Measurements from ENCODE around the gene SHISA5.

SHISA5 gene

GRCh38 chr3:48436855-48437254 is 67.1 kb downstream of the SHISA5 start:
- peaks cover 8% of the 10 kb centered on the region for H3K4me1 ChIP-seq (ENCODE audit: control insufficient read depth, insufficient read depth, low read length)
- no peak overlapping the region for H3K4me3 ChIP-seq (ENCODE audit: low read length)
- H3K27ac ChIP-seq (ENCODE audit: low read depth, low read length), result no peak overlapping the region
- peaks cover 5% of the 10 kb centered on the region for H3K36me3 ChIP-seq (ENCODE audit: control insufficient read depth, insufficient read depth, low read length)
- no peak overlapping the region for H3K9ac ChIP-seq (ENCODE audit: low read length)
- H3K27me3 ChIP-seq (ENCODE audit: control insufficient read depth, insufficient read depth, low read length), result no peaks in the 10 kb centered on the region

DNA sequence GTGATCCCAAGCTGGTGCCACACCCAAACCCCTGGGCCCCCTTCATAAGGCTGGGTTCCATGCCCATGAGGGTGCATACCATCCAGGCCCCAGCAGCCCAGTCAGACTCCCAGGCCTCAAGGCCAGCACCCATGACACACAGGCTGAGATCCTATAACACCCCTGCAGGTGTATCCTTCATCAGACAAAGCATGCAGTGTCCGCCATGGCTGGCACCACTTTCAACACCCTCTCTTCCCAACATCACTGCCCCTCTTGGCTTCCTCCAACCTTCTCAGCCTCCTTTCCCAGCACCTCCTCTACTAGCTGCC is 67.5 kb downstream of the SHISA5 start:
- no peak overlapping the region for H3K27ac ChIP-seq (ENCODE audit: low read depth, low read length)
- H3K4me3 ChIP-seq (ENCODE audit: low read length), result no peak overlapping the region
- peaks cover 5% of the 10 kb centered on the region for H3K36me3 ChIP-seq (ENCODE audit: control insufficient read depth, insufficient read depth, low read length)
- H3K9ac ChIP-seq (ENCODE audit: low read length), result no peak overlapping the region
- no peaks in the 10 kb centered on the region for H3K27me3 ChIP-seq (ENCODE audit: control insufficient read depth, insufficient read depth, low read length)
- peaks cover 8% of the 10 kb centered on the region for H3K4me1 ChIP-seq (ENCODE audit: control insufficient read depth, insufficient read depth, low read length)

DNA sequence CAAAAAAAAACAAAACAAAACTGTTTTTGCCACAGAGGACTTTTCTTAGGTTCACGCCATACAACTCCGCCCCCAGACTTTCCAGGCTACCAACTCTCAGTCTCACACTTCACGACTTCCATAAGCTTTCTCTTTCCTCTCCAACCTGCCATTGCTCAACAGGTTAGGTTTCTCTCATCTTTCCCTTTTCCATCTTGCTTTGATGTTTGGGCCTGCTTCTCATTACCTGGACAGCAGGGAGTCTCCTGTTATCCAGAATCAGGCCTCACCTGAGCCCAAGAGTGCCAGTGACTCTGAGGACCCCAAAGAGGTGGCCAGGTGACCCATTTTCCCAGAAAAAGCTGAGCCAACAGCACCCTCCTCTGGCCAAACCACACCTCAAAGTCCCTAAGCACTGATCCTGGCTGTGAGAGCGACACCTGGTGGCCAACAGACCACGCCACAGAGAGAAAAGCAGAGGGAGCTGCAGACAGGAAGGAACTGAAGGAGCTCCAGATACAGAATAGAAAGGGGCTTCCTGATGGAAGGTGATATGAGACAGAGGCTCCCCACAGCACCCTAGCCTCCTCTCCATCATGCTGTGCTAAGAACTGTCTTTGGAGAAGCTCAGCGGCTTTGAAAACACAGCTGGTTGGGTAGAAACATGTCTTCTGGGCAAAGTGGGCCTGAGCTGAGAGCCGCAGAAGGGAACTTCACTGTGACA is 68.0 kb downstream of the SHISA5 start:
- H3K36me3 ChIP-seq (ENCODE audit: control insufficient read depth, insufficient read depth, low read length), result peaks cover 5% of the 10 kb centered on the region
- no peak overlapping the region for H3K9ac ChIP-seq (ENCODE audit: low read length)
- H3K4me1 ChIP-seq (ENCODE audit: control insufficient read depth, insufficient read depth, low read length), result peaks cover 8% of the 10 kb centered on the region
- H3K4me3 ChIP-seq (ENCODE audit: low read length), result no peak overlapping the region
- H3K27ac ChIP-seq (ENCODE audit: low read depth, low read length), result peak overlapping the region; percentile 38
- H3K27me3 ChIP-seq (ENCODE audit: control insufficient read depth, insufficient read depth, low read length), result no peaks in the 10 kb centered on the region

GRCh38 chr3:48435223-48435595 is 68.8 kb downstream of the SHISA5 start:
- H3K27ac ChIP-seq (ENCODE audit: low read depth, low read length), result peak overlapping the region; percentile 38
- H3K4me3 ChIP-seq (ENCODE audit: low read length), result no peak overlapping the region
- H3K27me3 ChIP-seq (ENCODE audit: control insufficient read depth, insufficient read depth, low read length), result no peaks in the 10 kb centered on the region
- H3K36me3 ChIP-seq (ENCODE audit: control insufficient read depth, insufficient read depth, low read length), result peaks cover 5% of the 10 kb centered on the region
- H3K4me1 ChIP-seq (ENCODE audit: control insufficient read depth, insufficient read depth, low read length), result peaks cover 11% of the 10 kb centered on the region
- peak overlapping the region; percentile 14 for H3K9ac ChIP-seq (ENCODE audit: low read length)

GRCh38 chr3:48434591-48435222 is 69.3 kb downstream of the SHISA5 start:
- peaks cover 12% of the 10 kb centered on the region for H3K4me1 ChIP-seq (ENCODE audit: control insufficient read depth, insufficient read depth, low read length)
- no peaks in the 10 kb centered on the region for H3K27me3 ChIP-seq (ENCODE audit: control insufficient read depth, insufficient read depth, low read length)
- no peak overlapping the region for H3K4me3 ChIP-seq (ENCODE audit: low read length)
- H3K9ac ChIP-seq (ENCODE audit: low read length), result no peak overlapping the region
- peaks cover 5% of the 10 kb centered on the region for H3K36me3 ChIP-seq (ENCODE audit: control insufficient read depth, insufficient read depth, low read length)
- no peak overlapping the region for H3K27ac ChIP-seq (ENCODE audit: low read depth, low read length)

GRCh38 chr3:48433472-48434118 is 70.4 kb downstream of the SHISA5 start:
- peaks cover 5% of the 10 kb centered on the region for H3K36me3 ChIP-seq (ENCODE audit: control insufficient read depth, insufficient read depth, low read length)
- peaks cover 9% of the 10 kb centered on the region for H3K4me1 ChIP-seq (ENCODE audit: control insufficient read depth, insufficient read depth, low read length)
- H3K4me3 ChIP-seq (ENCODE audit: low read length), result no peak overlapping the region
- peak overlapping the region; percentile 18 for H3K27ac ChIP-seq (ENCODE audit: low read depth, low read length)
- H3K9ac ChIP-seq (ENCODE audit: low read length), result no peak overlapping the region
- no peaks in the 10 kb centered on the region for H3K27me3 ChIP-seq (ENCODE audit: control insufficient read depth, insufficient read depth, low read length)

DNA sequence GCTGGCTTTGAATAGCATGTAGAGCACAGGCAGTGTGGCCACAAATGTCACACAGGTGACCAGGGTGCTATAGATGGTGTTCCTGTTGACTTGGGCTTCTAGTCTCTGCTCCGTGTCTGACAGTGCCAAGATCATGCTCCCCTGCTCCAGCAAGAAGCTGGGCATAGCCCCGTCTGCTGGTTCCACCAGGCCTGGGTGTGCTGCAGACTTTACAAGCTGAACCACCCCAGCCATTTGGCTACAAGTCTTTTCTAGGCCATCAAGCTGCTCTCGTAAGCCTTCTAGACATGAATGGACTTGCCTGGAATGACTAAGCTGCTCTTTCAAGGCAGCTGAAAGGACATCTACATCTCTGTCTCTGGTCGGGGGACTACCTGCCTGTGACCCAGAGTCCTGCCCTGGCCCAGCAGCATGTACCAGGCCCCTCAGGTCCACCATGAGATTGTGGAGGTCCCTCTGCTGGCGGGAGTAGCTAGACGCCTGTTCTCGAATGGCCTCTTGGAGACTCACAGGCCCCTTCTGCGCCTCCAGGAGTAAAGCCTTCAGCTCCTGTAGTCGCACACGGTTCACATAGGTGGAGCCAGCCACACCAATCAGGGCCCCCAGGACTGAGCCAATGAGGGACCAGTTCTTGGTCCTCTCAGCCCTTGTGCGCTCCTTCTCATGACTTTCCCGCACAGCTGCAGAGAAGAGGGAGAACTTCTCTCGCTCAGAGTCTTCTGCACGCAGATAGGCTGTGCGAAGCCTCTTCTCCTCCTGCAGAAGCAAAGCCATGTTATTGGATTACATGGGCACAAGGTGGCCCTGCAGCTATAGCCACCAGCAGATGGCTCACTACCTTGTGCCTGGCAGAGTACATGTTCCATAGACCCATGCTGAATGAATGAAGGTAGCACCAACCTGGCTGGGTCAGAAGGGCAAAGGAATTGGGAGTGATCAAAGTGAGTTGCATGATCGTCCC is 71.3 kb downstream of the SHISA5 start:
- Histone ChIP-seq H3K4me1 (ENCODE audit: control insufficient read depth, insufficient read depth, low read length) (peaks cover 16% of the 10 kb centered on the region), H3K27ac (ENCODE audit: low read depth, low read length) (peak overlapping the region; percentile 18), H3K4me3 (ENCODE audit: low read length) (no peak overlapping the region), H3K27me3 (ENCODE audit: control insufficient read depth, insufficient read depth, low read length) (no peaks in the 10 kb centered on the region), H3K36me3 (ENCODE audit: control insufficient read depth, insufficient read depth, low read length) (peaks cover 5% of the 10 kb centered on the region), H3K9ac (ENCODE audit: low read length) (no peak overlapping the region)

DNA sequence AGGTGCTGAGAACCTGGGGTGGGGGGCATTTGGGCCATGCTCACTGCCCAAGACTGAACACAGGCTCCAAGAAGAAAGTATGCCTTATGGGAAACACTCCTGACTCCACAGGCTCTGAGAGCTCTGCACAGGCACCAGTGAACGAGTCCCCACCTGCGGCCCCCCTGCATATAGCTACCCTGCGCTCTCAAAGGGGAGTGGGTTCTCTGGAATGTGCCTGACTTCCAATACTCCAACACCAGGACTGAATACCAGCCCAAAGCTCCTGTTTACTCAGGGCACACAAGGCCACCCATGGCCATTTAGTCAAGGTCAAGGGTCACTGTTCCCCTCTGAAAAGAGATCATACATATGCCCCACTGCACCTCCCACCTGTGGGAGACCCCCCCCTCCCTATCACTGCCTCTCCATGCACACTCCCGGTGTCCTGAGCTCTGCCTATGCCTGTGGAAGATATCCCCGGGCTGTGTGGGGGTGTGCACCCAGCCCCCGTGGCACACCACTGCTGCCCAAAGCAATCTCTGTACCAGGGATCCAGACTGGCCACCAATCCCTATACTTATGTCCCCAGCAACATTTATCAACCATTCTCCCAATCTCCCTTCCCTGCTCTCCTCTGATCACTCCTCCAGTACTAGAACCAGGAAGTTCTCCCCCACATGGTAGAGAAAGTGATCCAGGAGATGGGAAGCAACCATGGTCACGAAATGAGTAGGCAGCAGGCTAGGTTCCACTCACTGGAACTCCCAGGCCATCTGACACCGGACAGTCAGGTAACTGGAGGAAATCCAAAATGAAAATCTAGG is 72.5 kb downstream of the SHISA5 start:
- no peak overlapping the region for H3K4me3 ChIP-seq (ENCODE audit: low read length)
- H3K27ac ChIP-seq (ENCODE audit: low read depth, low read length), result peak overlapping the region; percentile 88
- peaks cover 5% of the 10 kb centered on the region for H3K36me3 ChIP-seq (ENCODE audit: control insufficient read depth, insufficient read depth, low read length)
- no peaks in the 10 kb centered on the region for H3K27me3 ChIP-seq (ENCODE audit: control insufficient read depth, insufficient read depth, low read length)
- H3K4me1 ChIP-seq (ENCODE audit: control insufficient read depth, insufficient read depth, low read length), result peaks cover 26% of the 10 kb centered on the region
- no peak overlapping the region for H3K9ac ChIP-seq (ENCODE audit: low read length)

DNA sequence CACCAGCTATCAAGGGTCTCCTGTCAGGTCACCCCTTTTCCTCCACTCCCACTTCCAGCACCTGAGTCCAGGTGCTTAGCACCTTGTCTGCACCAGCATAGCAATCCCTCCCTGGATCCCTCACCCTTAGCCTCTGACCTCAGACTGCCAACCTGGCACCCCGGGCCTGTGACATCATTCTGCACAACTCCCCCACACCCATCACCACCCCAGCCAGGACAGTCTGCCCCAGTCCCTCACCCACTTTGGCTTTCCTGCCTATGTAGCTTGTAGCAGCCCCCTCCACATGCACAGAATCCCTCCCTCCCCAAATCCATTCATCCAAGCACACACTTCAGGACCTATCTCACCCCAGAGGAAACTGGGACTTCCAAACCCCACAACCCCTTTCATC is 73.3 kb downstream of the SHISA5 start:
- no peak overlapping the region for H3K9ac ChIP-seq (ENCODE audit: low read length)
- no peaks in the 10 kb centered on the region for H3K27me3 ChIP-seq (ENCODE audit: control insufficient read depth, insufficient read depth, low read length)
- H3K27ac ChIP-seq (ENCODE audit: low read depth, low read length), result peak overlapping the region; percentile 88
- H3K36me3 ChIP-seq (ENCODE audit: control insufficient read depth, insufficient read depth, low read length), result peaks cover 5% of the 10 kb centered on the region
- no peak overlapping the region for H3K4me3 ChIP-seq (ENCODE audit: low read length)
- H3K4me1 ChIP-seq (ENCODE audit: control insufficient read depth, insufficient read depth, low read length), result peaks cover 33% of the 10 kb centered on the region

- Histone ChIP-seq H3K4me1 (ENCODE audit: control insufficient read depth, insufficient read depth, low read length) (peaks cover 39% of the 10 kb centered on the region), H3K9ac (ENCODE audit: low read length) (peak within 1 kb of the TSS; percentile 26), H3K27me3 (ENCODE audit: control insufficient read depth, insufficient read depth, low read length) (no peaks in the 10 kb centered on the region), H3K4me3 (ENCODE audit: low read length) (peak within 1 kb of the TSS; percentile 69), H3K27ac (ENCODE audit: low read depth, low read length) (peak within 1 kb of the TSS; percentile 88), H3K36me3 (ENCODE audit: control insufficient read depth, insufficient read depth, low read length) (peaks cover 5% of the 10 kb centered on the region)
These were observed 73.8 kb downstream of the SHISA5 start, which contains the start of gene PLXNB1 for GRCh38 chr3:48429960-48430707. Gene PLXNB1 (minus strand): TSS chr3:48430086. CDS start chr3:48424611, 5,475 bp downstream.

DNA sequence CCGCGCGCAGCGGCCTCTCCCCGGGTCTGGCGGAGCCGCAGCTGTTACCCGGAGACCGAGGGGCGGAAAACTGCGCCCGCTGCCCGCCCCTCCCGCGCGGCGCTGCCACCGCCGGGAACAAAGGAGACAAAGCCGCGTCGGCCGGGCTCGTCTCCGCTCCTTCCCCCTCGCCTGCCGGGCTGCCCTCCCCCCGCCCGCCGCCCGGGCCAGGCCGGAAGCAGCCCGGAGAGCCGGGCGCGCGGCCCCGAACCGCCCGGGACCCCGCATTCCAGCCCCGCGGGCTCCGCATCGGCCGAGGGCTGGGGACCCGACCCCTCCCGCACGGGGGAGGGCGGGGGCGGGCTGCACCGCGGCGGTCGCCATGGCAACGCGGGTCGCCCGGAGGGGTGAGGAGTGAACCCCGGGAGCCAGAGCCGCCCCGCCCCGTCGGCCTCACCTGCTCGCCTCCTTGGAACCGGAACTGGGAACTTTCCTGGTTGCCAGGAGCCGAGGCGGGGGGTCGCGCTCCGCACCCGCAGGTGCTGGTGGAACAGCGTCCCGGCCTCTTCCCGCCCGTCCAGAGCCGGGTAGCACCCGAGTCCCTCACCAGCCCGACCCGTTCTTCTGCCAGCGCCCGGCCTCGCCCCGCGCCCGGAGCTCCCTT is 74.5 kb downstream of the SHISA5 start:
- H3K9ac ChIP-seq (ENCODE audit: low read length), result peak overlapping the region; percentile 26
- H3K27ac ChIP-seq (ENCODE audit: low read depth, low read length), result peak overlapping the region; percentile 88
- H3K4me1 ChIP-seq (ENCODE audit: control insufficient read depth, insufficient read depth, low read length), result peaks cover 46% of the 10 kb centered on the region
- peak overlapping the region; percentile 69 for H3K4me3 ChIP-seq (ENCODE audit: low read length)
- H3K36me3 ChIP-seq (ENCODE audit: control insufficient read depth, insufficient read depth, low read length), result peaks cover 5% of the 10 kb centered on the region
- H3K27me3 ChIP-seq (ENCODE audit: control insufficient read depth, insufficient read depth, low read length), result no peaks in the 10 kb centered on the region
